ENCODE data around the gene FOXD1.
A peak's percentile ranks its signal among the peaks of the same experiment; 100 is the strongest.
"Not testable (repeated sequence)": the region's sequence is repeated elsewhere in the genome, so short reads cannot be mapped to it uniquely, and the experiment has no call there.

The FOXD1 gene

GRCh38 chr5:73464016-73464745 is 15.6 kb upstream of the FOXD1 start:
- DNase-seq (ENCODE audit: low read depth in 2 of 2, low spot score in 1 of 2) = no peak

DNA sequence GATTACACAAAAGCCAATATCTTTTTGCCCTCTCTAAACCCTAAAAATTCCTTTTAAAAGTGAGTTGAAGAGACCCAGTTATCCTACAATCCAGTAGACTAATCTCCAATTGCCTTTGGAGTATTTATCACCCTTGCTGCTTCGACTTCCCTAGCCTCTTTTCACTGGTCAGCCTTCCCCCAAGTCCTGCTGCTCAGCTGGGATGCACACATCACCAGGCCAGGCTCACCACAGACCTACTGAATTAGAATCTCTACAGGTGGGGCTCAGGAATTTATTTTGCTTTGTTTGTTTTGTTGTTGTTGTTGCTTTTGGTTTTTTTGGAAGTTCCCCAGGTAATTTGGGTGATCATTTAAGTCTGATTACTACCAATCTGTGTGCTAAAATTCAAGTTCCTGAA is 11.6 kb upstream of the FOXD1 start:
- no peak for DNase-seq (ENCODE audit: low read depth in 2 of 2, low spot score in 1 of 2)

- DNase-seq (ENCODE audit: low read depth in 2 of 2, low spot score in 1 of 2) = no peak
Measured at GRCh38 chr5:73459366-73459765, 10.8 kb upstream of the FOXD1 start.

DNA sequence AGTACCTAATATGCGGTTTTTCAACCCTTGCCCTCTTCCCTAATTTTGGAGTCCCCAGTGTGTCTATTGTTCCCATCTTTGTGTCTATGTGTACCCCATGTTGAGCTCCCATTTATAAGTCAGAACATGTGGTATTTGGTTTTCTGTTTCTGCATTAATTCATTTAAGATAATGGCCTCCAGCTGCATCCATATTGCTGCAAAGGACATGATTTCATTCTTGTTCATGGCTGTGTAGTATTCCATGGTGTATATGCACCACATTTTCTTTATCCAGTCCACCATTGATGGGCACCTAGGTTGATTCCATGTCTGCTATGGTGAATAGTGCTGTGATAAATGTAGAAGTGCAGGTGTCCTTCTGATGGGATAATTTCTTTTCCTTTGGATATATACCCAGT is 7.9 kb upstream of the FOXD1 start:
- not testable (repeated sequence) for DNase-seq (ENCODE audit: low read depth in 2 of 2, low spot score in 1 of 2)

DNA sequence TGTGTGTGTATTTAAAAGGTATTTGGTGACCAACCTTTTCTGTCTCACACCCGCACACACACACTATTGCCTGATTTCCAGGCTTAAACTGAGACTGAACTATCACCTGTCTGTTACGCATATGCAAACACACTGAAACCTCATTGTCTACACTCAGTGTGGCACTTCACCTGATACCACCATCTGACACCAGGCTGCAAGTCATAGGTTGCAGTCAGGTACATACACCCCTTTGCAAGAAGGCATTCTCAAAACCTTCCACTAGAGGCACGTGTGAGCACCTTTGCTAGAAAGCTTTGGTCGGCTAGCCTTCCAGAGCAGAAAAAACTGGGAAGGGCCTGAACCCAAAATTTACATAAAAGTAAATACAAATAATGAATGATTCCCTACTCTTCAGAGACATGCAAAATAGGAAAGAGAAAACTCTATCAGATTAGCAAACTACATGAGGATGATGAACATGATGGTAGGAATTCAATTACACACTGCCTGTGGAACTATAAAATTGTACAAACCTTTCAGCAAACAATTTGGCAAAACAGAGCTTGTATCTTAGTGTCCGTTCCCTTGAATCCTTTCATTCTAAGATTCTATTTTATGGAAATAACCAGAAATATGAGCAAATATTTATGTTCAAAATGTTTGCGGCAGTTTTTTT is 5.9 kb upstream of the FOXD1 start:
- no peak for DNase-seq (ENCODE audit: low read depth in 2 of 2, low spot score in 1 of 2)

- DNase-seq (ENCODE audit: low read depth in 2 of 2, low spot score in 1 of 2) = no peak
Measured at GRCh38 chr5:73452215-73452614, 3.6 kb upstream of the FOXD1 start.

GRCh38 chr5:73451224-73452130 is 2.9 kb upstream of the FOXD1 start:
- DNase-seq (ENCODE audit: low read depth in 2 of 2, low spot score in 1 of 2) = peak in 1 of 2 donors; percentile 37

DNA sequence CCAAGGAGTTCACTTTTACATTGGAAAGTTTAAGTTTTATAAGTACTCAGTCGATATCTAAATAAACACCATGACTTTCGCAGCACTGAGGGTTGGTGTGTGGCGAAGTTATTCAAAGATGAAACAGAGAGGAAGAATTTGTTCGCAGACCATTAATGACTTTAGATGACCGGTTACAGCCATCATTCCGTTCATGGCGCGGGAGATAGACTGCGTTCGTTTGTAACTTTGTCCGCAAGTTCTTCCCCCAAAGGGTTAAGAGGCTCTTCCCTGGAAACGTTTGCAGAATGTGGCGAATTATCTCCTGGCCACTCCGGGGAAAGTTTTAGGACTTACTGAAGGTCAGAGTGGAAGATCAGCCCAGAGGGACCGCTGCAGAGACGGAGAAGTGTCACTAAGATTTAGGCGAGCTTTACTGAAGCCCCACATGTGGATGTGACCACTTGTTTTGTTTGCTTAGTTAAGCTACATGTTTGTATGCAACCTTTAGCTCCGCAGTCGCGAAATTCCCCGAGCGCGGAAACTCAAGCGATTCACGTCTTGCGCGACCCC is 2.2 kb upstream of the FOXD1 start:
- no peak for DNase-seq (ENCODE audit: low read depth in 2 of 2, low spot score in 1 of 2)

DNA sequence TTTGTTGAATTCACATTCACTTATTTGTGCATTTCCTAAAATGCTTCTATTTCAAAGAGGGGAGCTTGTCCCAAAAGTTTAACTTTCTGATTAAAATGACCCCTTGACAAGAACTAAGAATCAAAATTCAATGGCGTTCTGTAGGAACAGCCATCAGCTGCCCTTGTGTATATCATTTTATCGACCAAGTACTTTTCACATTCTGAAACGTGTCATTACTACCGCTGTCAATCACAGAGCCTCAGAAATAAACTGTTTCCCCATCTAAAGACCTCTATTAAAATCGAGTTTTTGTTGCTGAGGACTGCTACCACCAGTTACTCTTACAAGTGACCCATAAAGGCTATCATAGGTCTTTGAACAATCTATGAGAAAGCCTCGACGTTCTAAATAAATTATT is 1.6 kb upstream of the FOXD1 start:
- no peak for DNase-seq (ENCODE audit: low read depth in 2 of 2, low spot score in 1 of 2)

GRCh38 chr5:73447530-73448462 is 781 bp downstream of the FOXD1 start:
- no peak for DNase-seq (ENCODE audit: low read depth in 2 of 2, low spot score in 1 of 2)

GRCh38 chr5:73446631-73447529 is 1.7 kb downstream of the FOXD1 start:
- no peak for DNase-seq (ENCODE audit: low read depth in 2 of 2, low spot score in 1 of 2)

- DNase-seq (ENCODE audit: low read depth in 2 of 2, low spot score in 1 of 2) = no peak
Measured at GRCh38 chr5:73445665-73446630, 2.6 kb downstream of the FOXD1 start.

GRCh38 chr5:73444499-73445438 is 3.8 kb downstream of the FOXD1 start:
- no peak for DNase-seq (ENCODE audit: low read depth in 2 of 2, low spot score in 1 of 2)

- DNase-seq (ENCODE audit: low read depth in 2 of 2, low spot score in 1 of 2) = no peak
Measured at GRCh38 chr5:73443829-73444498, 4.6 kb downstream of the FOXD1 start.

DNA sequence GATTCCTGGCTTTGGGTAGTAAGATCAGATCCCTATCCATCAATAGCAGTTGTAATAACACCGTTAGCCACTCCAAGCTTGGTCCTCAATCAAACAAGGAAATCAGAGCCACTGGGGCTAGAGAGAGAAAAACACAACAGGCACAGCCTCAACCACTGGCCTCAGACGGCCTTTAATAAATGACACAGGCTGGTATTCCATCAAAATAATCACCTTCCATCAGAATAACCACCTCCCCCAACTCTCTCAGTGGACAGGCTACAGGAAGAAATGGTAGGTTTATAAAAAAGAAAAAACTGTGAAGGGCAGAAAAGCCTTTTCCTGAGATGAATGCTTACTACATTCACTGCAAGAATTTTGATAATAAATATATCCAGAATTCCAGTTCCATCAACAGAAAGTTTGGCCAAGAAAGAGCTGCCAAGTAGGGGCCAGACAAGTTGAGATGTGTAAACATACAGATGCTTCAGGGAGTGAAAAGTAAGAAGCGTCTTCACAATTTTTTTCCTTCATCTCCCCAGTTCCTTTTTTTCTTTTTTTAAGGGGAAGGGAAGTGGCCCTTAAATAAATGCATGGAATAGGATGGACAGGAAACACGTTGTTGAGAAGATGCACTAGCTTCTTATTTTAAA is 5.5 kb downstream of the FOXD1 start:
- no peak for DNase-seq (ENCODE audit: low read depth in 2 of 2, low spot score in 1 of 2)

DNA sequence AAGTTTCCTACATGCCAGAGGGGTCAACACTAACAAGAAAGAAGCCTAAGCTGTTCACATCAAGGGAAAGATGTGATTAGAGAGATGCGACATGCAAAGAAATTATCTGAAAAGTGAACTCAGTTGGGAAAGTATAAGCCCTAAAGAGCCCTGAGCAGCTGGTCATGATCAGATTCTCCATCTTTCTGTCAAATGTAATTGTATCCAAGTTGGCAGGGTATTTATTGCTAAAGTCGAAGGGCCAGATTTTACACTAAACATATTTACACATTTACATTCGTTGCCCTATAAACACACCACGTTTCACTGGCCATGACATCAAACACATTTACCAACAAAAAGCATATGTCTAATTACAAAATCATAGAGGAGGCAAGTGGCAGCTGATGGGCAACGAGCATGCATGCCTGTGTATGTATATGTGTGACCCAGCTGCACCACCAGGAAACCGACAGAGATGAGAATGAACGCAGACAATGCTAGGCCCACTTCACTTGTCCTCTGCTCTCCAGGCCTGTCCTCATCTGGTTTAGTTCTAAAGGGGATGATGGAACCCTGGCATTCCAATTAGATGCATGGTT is 6.3 kb downstream of the FOXD1 start:
- DNase-seq (ENCODE audit: low read depth in 2 of 2, low spot score in 1 of 2) = no peak

Data from stimulated activated CD8-positive, alpha-beta memory T cell treated with anti-CD3 and anti-CD28 coated beads, Interleukin-4, amount 100 ng/mL, for 1 hour (primary cell).